Measurements from ENCODE around the gene SNX30.

GRCh38 chr9:112782218-112782617, 31.7 kb downstream of the SNX30 start:
- TF ChIP-seq POLR2A (IDR thresholded peaks at IDR 0.05) = no peak
- TF ChIP-seq, protein P1, sequence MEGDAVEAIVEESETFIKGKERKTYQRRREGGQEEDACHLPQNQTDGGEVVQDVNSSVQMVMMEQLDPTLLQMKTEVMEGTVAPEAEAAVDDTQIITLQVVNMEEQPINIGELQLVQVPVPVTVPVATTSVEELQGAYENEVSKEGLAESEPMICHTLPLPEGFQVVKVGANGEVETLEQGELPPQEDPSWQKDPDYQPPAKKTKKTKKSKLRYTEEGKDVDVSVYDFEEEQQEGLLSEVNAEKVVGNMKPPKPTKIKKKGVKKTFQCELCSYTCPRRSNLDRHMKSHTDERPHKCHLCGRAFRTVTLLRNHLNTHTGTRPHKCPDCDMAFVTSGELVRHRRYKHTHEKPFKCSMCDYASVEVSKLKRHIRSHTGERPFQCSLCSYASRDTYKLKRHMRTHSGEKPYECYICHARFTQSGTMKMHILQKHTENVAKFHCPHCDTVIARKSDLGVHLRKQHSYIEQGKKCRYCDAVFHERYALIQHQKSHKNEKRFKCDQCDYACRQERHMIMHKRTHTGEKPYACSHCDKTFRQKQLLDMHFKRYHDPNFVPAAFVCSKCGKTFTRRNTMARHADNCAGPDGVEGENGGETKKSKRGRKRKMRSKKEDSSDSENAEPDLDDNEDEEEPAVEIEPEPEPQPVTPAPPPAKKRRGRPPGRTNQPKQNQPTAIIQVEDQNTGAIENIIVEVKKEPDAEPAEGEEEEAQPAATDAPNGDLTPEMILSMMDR (IDR thresholded peaks at IDR 0.05) = no peak

All from gastroesophageal sphincter (tissue), 3 donors.